Measurements from ENCODE around the gene TOGARAM2. TPM values are rescaled to one million over a fixed set of nuclear protein-coding genes. Genes with fewer than 3 reads are reported as not detected.

The TOGARAM2 gene
- total and polyA plus RNA-seq, 2 of the 13 experiments (the other 11 are each of a cell fraction or from before 2014, with no cell fraction given): under 0.01 to 0.05 TPM

DNA sequence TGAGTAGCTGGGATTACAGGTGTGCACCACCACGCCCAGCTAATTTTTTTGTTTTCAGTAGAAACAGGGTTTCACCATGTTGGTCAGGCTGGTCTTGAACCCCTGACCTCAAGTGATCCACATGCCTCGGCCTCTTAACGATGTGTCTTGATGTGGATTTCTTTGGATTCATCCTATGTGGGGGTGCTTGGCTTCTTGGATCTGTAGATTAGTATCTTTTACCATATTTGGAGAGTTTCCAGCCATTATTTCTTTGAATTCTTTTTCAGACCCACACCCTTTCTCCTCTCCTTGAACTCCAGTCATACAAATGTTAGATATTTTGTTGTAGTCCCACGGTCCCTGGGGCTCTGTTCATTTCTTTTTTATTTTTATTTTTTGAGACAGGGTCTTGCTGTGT lies 6.8 kb upstream of the TOGARAM2 start:
- no peaks in the 10 kb centered on the region for H3K79me2 ChIP-seq (ENCODE audit: insufficient read depth, low read length)
- ChIA-PET CTCF (ENCODE audit: low intra/inter-chr PET ratio, low total read pairs) (no interaction called here), POLR2A (no interaction called here)
- no peak overlapping the region for H3K9ac ChIP-seq (ENCODE audit: insufficient read depth, low read depth, low read length)
- FAIRE-seq: no peak
- H2AFZ ChIP-seq (ENCODE audit: low read length): no peak overlapping the region
- in situ Hi-C loops (cut with HindIII; ENCODE audit: extremely low pct_ligation_motif_present, low pct_unique_long_range_greater_than_20kb): loop anchor here (25.0 kb wide), 1 partner anchor 1088 kb away; no protein-coding TSS in a partner anchor
- H3K9me3 ChIP-seq (ENCODE audit: low read length): no peaks in the 10 kb centered on the region
- H3K36me3 ChIP-seq (replicated peaks in 1 of 2; ENCODE audit: control insufficient read depth in 1 of 2, insufficient read depth in 2 of 2, low read length in 2 of 2): no peaks in the 10 kb centered on the region
- no peak overlapping the region for H3K27ac ChIP-seq (ENCODE audit: extremely low read length, insufficient read depth, low read length)
- no peak overlapping the region for H3K4me3 ChIP-seq (replicated peaks in 1 of 3; ENCODE audit: insufficient read depth in 1 of 3, low read depth in 2 of 3, low read length in 3 of 3)
- DNase-seq (ENCODE audit: low spot score): no peak
- H3K27me3 ChIP-seq (ENCODE audit: control insufficient read depth in 1 of 2, insufficient read depth in 2 of 2, low read length in 2 of 2): peaks cover 2 to 3% of the 10 kb centered on the region in 2 experiments; a peak in 3 of 5 replicates
- intact Hi-C loops (cut with micrococcal nuclease; ENCODE audit: unreplicated experiment): no loop called here
- BruUV-seq (replicated peaks): no TSS peak
- ATAC-seq: no peak
- no peaks in the 10 kb centered on the region for H4K20me1 ChIP-seq (ENCODE audit: insufficient read depth, low read length)
- no peaks in the 10 kb centered on the region for H3K4me1 ChIP-seq (ENCODE audit: insufficient read depth, low read length)
- H3K4me2 ChIP-seq (ENCODE audit: low read depth, low read length): no peak overlapping the region
- WGBS (ENCODE audit: low lambda C conversion rate): 10% methylated on average over 4 of the region's 4 CpGs
- TF ChIP-seq NFIB (CRISPR knock-in tag; IDR thresholded peaks at IDR 0.05; ENCODE audit: borderline replicate concordance) (no peak), ZNF501 (CRISPR knock-in tag; IDR thresholded peaks at IDR 0.05) (no peak), ASH2L (IDR thresholded peaks at IDR 0.05; ENCODE audit: insufficient read length, low read depth, low read length) (no peak), KDM5B (CRISPR knock-in tag; IDR thresholded peaks at IDR 0.05; ENCODE audit: borderline replicate concordance) (no peak), ZC3H13 (CRISPR knock-in tag; IDR thresholded peaks at IDR 0.05) (no peak), NCOA1 (CRISPR knock-in tag; IDR thresholded peaks at IDR 0.05) (no peak), ZNF749 (CRISPR knock-in tag; IDR thresholded peaks at IDR 0.05; ENCODE audit: borderline replicate concordance) (no peak), ZNF766 (CRISPR knock-in tag; IDR thresholded peaks at IDR 0.05; ENCODE audit: borderline replicate concordance) (no peak), ZFP1 (CRISPR knock-in tag; IDR thresholded peaks at IDR 0.05) (no peak)
- TF ChIP-seq, protein P1, sequence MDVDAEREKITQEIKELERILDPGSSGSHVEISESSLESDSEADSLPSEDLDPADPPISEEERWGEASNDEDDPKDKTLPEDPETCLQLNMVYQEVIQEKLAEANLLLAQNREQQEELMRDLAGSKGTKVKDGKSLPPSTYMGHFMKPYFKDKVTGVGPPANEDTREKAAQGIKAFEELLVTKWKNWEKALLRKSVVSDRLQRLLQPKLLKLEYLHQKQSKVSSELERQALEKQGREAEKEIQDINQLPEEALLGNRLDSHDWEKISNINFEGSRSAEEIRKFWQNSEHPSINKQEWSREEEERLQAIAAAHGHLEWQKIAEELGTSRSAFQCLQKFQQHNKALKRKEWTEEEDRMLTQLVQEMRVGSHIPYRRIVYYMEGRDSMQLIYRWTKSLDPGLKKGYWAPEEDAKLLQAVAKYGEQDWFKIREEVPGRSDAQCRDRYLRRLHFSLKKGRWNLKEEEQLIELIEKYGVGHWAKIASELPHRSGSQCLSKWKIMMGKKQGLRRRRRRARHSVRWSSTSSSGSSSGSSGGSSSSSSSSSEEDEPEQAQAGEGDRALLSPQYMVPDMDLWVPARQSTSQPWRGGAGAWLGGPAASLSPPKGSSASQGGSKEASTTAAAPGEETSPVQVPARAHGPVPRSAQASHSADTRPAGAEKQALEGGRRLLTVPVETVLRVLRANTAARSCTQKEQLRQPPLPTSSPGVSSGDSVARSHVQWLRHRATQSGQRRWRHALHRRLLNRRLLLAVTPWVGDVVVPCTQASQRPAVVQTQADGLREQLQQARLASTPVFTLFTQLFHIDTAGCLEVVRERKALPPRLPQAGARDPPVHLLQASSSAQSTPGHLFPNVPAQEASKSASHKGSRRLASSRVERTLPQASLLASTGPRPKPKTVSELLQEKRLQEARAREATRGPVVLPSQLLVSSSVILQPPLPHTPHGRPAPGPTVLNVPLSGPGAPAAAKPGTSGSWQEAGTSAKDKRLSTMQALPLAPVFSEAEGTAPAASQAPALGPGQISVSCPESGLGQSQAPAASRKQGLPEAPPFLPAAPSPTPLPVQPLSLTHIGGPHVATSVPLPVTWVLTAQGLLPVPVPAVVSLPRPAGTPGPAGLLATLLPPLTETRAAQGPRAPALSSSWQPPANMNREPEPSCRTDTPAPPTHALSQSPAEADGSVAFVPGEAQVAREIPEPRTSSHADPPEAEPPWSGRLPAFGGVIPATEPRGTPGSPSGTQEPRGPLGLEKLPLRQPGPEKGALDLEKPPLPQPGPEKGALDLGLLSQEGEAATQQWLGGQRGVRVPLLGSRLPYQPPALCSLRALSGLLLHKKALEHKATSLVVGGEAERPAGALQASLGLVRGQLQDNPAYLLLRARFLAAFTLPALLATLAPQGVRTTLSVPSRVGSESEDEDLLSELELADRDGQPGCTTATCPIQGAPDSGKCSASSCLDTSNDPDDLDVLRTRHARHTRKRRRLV (CRISPR knock-in tag; IDR thresholded peaks at IDR 0.05): no peak
- TF ChIP-seq, protein P2, sequence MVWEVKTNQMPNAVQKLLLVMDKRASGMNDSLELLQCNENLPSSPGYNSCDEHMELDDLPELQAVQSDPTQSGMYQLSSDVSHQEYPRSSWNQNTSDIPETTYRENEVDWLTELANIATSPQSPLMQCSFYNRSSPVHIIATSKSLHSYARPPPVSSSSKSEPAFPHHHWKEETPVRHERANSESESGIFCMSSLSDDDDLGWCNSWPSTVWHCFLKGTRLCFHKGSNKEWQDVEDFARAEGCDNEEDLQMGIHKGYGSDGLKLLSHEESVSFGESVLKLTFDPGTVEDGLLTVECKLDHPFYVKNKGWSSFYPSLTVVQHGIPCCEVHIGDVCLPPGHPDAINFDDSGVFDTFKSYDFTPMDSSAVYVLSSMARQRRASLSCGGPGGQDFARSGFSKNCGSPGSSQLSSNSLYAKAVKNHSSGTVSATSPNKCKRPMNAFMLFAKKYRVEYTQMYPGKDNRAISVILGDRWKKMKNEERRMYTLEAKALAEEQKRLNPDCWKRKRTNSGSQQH (CRISPR knock-in tag; IDR thresholded peaks at IDR 0.05; ENCODE audit: low read depth): no peak

Measured in HepG2 (cell line).